HEK293T (cell line): ENCODE results near the gene RAB11FIP3.

Experiments
- BHLHE40 ChIP-seq: fragments of 450-650 bp; IDR thresholded peaks from 2 replicates; pipeline ENCODE4 v1.6.1; 2016; ENCODE audit warnings: mild to moderate bottlenecking, moderate library complexity, borderline replicate concordance
- CTBP1 ChIP-seq: fragments of 450-650 bp; IDR thresholded peaks from 2 replicates; pipeline ENCODE4 v1.6.1; 2016; ENCODE audit warnings: borderline replicate concordance
- ELF4 ChIP-seq: fragments of 450-650 bp; IDR thresholded peaks from 2 replicates; pipeline ENCODE4 v1.6.1; 2017; ENCODE audit warnings: antibody characterized with exemption
- FOXK2 ChIP-seq: fragments of 450-650 bp; IDR thresholded peaks from 2 replicates; pipeline ENCODE4 v1.6.1; 2016; ENCODE audit warnings: mild to moderate bottlenecking
- FOXM1 ChIP-seq: fragments of 450-650 bp; IDR thresholded peaks from 2 replicates; pipeline ENCODE4 v1.6.1; 2017; ENCODE audit warnings: mild to moderate bottlenecking, borderline replicate concordance
- HDGF ChIP-seq: fragments of 450-650 bp; IDR thresholded peaks from 2 replicates; pipeline ENCODE4 v1.6.1; 2017; ENCODE audit warnings: antibody characterized with exemption, borderline replicate concordance
- SP1 ChIP-seq: fragments of 450-650 bp; IDR thresholded peaks from 2 replicates; pipeline ENCODE4 v1.6.1; 2017
- SUZ12 ChIP-seq: fragments of 450-650 bp; IDR thresholded peaks from 2 replicates; pipeline ENCODE4 v1.6.1; 2016; ENCODE audit warnings: mild to moderate bottlenecking
- TARDBP ChIP-seq: fragments of 450-650 bp; IDR thresholded peaks from 2 replicates; pipeline ENCODE4 v1.6.1; 2016
- ZNF384 ChIP-seq: fragments of 450-650 bp; IDR thresholded peaks from 2 replicates; pipeline ENCODE4 v1.6.1; 2016
- TF ChIP-seq, protein P1 (sequence below): fragments of 450-650 bp; IDR thresholded peaks from 2 replicates; pipeline ENCODE4 v1.6.1; 2016

DNA sequence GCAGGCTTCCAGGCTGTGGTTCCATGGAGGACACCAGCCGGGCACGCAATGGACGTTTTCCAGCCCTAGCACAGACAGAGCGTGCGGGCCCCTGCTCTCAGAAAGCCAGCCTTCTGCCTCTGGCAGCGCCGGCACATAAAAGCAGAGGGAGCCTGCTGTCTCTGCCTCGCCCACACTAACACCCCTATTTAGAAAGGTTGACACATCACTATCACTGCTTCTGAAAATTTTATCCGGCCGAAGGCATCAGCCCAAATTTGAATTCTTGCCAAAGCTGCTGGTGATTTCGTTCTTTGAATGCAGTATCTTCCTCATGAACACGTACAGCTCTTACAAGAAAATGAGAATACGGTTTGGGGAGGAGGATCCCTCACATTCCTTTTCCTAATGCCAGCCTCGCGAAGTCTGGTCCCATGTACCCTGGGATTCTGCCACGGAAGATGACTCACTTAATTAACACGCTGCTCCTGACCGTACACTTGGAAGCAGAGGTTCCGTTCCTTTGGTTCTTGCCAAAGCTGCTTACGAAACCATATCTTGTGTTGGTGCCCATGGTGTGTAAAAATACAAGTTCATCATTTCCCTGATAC lies 1.3 kb upstream of the RAB11FIP3 start:
- TF ChIP-seq HDGF (no peak), BHLHE40 (no peak), CTBP1 (no peak), TARDBP (no peak), SUZ12 (no peak), SP1 (no peak), ZNF384 (no peak), FOXK2 (no peak), ELF4 (no peak), FOXM1 (no peak)
- TF ChIP-seq, protein P1, sequence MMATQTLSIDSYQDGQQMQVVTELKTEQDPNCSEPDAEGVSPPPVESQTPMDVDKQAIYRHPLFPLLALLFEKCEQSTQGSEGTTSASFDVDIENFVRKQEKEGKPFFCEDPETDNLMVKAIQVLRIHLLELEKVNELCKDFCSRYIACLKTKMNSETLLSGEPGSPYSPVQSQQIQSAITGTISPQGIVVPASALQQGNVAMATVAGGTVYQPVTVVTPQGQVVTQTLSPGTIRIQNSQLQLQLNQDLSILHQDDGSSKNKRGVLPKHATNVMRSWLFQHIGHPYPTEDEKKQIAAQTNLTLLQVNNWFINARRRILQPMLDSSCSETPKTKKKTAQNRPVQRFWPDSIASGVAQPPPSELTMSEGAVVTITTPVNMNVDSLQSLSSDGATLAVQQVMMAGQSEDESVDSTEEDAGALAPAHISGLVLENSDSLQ, result no peak
